Urinary bladder (tissue), 4 donors: ENCODE results near the gene KCNIP4. TPM values are rescaled to one million over a fixed set of nuclear protein-coding genes. Genes with fewer than 3 reads are reported as not detected.
"Not testable (repeated sequence)": the region's sequence is repeated elsewhere in the genome, so short reads cannot be mapped to it uniquely, and the experiment has no call there.

Source experiments
- DNase-seq: peaks from one replicate; pipeline ENCODE4 v3.0.0-alpha.2; 2015; ENCODE audit errors: extremely low spot score
- H3K27ac ChIP-seq: one replicate; pipeline ENCODE4 v1.5.1; 2013; ENCODE audit warnings: low read depth, mild to moderate bottlenecking, moderate library complexity
- H3K36me3 ChIP-seq: one replicate; pipeline ENCODE4 v1.6.1; 2013; ENCODE audit warnings: mild to moderate bottlenecking, moderate library complexity; ENCODE audit not compliant: insufficient read depth
- H3K4me1 ChIP-seq: one replicate; pipeline ENCODE4 v1.6.1; 2013; ENCODE audit warnings: mild to moderate bottlenecking, moderate library complexity; ENCODE audit not compliant: insufficient read depth
- H3K4me3 ChIP-seq: one replicate; pipeline ENCODE4 v1.5.1; 2013; ENCODE audit warnings: low read depth, low read length
- WGBS: extraction: QIAGEN DNeasy Blood & Tissue Kit; methylation state at CpG from one replicate; pipeline ENCODE4 v1.1.7; 2013; 5-methylcytosine and 5-hydroxymethylcytosine counted together
- polyA plus RNA-seq: library from polyadenylated mRNA; stranded (reverse); fragments of 200-250 nt; gene quantifications from one replicate; pipeline ENCODE4 v1.2.3, GENCODE V29; 2013
- total RNA-seq: library from RNA; depleted of rRNA; stranded (reverse); fragments of >200 nt; gene quantifications from one replicate; pipeline ENCODE4 v1.2.3, GENCODE V29; 2014
- donor health status: healthy with polysubstance abuse.
- donor health status: healthy.

KCNIP4 gene
- 23.5 TPM for total RNA-seq
- 4.9 TPM for polyA plus RNA-seq

GRCh38 chr4:21948347-21949072 lies at the start of gene KCNIP4:
Gene KCNIP4, minus strand, starts transcription at chr4:21948772.
- no peak for DNase-seq
- Histone ChIP-seq H3K27ac (no peak within 1 kb of the TSS), H3K4me3 (peak within 1 kb of the TSS; percentile 29), H3K4me1 (no peaks in the 10 kb centered on the region), H3K36me3 (no peaks in the 10 kb centered on the region)
- WGBS, result under 1% methylated on average over 81 of the region's 81 CpGs

- WGBS, result 96% methylated on average over 9 of the region's 9 CpGs
- not testable (repeated sequence) for DNase-seq, H3K27ac ChIP-seq, H3K4me1 ChIP-seq, H3K36me3 ChIP-seq, H3K4me3 ChIP-seq
Observed at GRCh38 chr4:21996618-21997017, 48.0 kb upstream of the KCNIP4 start.

DNA sequence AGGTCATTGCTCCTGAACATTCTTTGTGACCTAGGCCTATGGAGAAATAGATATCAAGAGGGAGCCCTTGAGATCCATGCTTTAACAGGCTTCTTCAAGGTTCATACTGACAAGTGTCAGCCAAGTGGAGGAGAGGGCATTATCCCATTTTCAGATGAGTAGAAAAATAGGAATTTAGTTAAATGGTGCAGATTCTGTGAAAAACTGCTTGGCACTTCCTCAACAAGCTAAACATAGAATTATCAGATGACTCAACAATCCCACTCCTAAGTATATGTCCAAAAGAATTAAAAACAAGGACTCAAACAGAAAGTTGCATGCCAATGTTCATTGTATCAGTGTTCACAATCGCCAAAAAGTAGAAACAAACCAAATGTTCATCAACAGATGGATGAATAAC lies 43.8 kb upstream of the KCNIP4 start:
- Histone ChIP-seq H3K4me1 (no peaks in the 10 kb centered on the region), H3K36me3 (no peaks in the 10 kb centered on the region), H3K4me3 (no peak overlapping the region), H3K27ac (no peak overlapping the region)
- DNase-seq, result no peak
- 52% methylated on average over 1 of the region's 1 CpG for WGBS

DNA sequence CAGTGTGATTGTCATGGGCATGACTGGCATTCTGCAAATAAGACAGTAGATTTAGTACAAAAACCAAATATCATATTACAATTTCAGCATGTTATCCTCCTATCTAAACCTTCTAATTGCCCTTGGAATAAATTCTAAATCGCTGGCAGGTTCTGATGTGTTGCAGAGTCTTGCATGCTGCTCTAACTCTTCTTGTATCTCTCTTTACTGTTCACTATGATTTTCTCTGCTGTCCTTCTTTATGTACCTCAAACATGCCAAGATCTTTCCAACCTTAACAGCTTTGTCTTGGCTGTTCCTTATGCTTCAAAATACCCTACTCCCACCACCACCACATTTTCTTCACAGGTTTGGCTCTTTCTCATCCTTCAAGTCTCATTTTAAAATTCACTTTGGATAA lies 43.0 kb upstream of the KCNIP4 start:
- no peak for DNase-seq
- H3K36me3 ChIP-seq, result no peaks in the 10 kb centered on the region
- WGBS, result 21% methylated on average over 1 of the region's 1 CpG
- no peaks in the 10 kb centered on the region for H3K4me1 ChIP-seq
- H3K4me3 ChIP-seq, result no peak overlapping the region
- H3K27ac ChIP-seq, result no peak overlapping the region

DNA sequence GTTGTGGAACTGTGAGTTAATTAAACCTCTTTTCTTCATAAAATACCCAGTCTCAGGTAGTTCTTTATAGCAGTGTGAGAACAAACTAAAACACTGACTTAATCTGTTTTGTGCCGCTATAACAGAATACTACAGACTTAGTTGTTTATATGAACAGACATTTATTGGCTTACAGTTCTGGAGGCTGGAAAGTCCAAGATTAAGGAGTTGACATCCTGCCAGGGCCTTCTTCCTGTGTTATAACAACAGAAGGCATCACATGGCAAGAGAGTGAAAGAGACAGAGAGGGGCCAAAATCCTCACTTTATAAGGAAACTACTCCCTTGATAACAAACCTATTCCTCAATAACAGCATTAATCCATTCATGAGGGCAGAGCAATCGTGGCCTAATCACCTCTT lies 42.5 kb upstream of the KCNIP4 start:
- H3K4me3 ChIP-seq, result no peak overlapping the region
- DNase-seq, result no peak
- no peak overlapping the region for H3K27ac ChIP-seq
- no peaks in the 10 kb centered on the region for H3K4me1 ChIP-seq
- no peaks in the 10 kb centered on the region for H3K36me3 ChIP-seq
- WGBS, result 15% methylated on average over 2 of the region's 2 CpGs

GRCh38 chr4:21989351-21989750 lies 40.8 kb upstream of the KCNIP4 start:
- Histone ChIP-seq H3K27ac (no peak overlapping the region), H3K36me3 (no peaks in the 10 kb centered on the region), H3K4me3 (no peak overlapping the region), H3K4me1 (no peaks in the 10 kb centered on the region)
- no peak for DNase-seq
- 82% methylated on average over 1 of the region's 1 CpG for WGBS

- H3K4me1 ChIP-seq, result no peaks in the 10 kb centered on the region
- H3K27ac ChIP-seq, result no peak overlapping the region
- DNase-seq, result no peak
- H3K36me3 ChIP-seq, result no peaks in the 10 kb centered on the region
- no peak overlapping the region for H3K4me3 ChIP-seq
Observed at GRCh38 chr4:21986307-21986706, 37.7 kb upstream of the KCNIP4 start.

DNA sequence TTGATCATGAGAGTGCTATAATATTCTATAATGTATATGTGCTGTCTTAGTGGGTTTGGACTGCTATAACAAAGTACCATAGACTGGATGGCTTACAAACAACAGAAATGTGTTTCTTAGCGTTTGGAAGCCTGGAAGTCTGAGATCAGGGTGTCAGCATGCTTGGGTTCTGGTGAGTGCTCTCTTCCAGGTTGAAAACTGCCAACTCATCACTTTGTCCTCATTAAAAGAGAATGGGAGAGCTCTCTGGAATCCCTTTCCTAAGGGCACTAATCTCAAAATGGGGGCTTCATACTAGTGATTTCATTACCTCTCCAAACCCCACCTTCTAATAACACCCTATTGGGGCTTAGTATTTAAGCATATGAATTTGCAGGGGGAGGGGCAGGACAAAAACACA lies 33.5 kb upstream of the KCNIP4 start:
- WGBS, result 85% methylated on average over 1 of the region's 1 CpG
- no peak overlapping the region for H3K4me3 ChIP-seq
- no peak for DNase-seq
- no peaks in the 10 kb centered on the region for H3K4me1 ChIP-seq
- no peak overlapping the region for H3K27ac ChIP-seq
- H3K36me3 ChIP-seq, result no peaks in the 10 kb centered on the region

- Histone ChIP-seq H3K4me1 (no peaks in the 10 kb centered on the region), H3K4me3 (no peak overlapping the region), H3K27ac (no peak overlapping the region), H3K36me3 (no peaks in the 10 kb centered on the region)
- DNase-seq, result no peak
- WGBS, result 90% methylated on average over 1 of the region's 1 CpG
Observed at GRCh38 chr4:21979196-21979595, 30.6 kb upstream of the KCNIP4 start.

DNA sequence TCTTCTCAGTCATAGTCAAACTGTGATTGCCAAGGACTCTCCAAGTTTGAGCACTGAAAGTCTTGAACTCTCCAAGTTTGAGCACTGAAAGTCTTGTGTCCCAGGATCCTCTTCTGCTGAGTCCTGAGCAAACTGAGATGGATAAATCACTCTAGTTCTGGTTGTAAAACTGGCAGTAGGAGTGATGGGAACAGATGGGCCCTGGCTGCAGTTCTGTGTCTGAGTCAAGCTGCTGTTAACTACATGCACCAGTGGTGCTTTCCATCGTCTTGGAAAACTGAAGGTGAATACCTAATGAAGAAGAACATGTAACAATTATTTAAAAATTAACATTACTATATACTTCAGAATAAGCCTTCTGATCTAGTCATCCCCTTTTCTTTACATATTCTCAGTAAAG lies 27.6 kb upstream of the KCNIP4 start:
- Histone ChIP-seq H3K27ac (no peak overlapping the region), H3K4me3 (no peak overlapping the region), H3K4me1 (no peaks in the 10 kb centered on the region), H3K36me3 (no peaks in the 10 kb centered on the region)
- DNase-seq, result no peak
- 68% methylated on average over 1 of the region's 1 CpG for WGBS

GRCh38 chr4:21973850-21974249 lies 25.3 kb upstream of the KCNIP4 start:
- no peaks in the 10 kb centered on the region for H3K4me1 ChIP-seq
- no peak overlapping the region for H3K27ac ChIP-seq
- no peaks in the 10 kb centered on the region for H3K36me3 ChIP-seq
- H3K4me3 ChIP-seq, result no peak overlapping the region
- no peak for DNase-seq
- 69% methylated on average over 3 of the region's 3 CpGs for WGBS

DNA sequence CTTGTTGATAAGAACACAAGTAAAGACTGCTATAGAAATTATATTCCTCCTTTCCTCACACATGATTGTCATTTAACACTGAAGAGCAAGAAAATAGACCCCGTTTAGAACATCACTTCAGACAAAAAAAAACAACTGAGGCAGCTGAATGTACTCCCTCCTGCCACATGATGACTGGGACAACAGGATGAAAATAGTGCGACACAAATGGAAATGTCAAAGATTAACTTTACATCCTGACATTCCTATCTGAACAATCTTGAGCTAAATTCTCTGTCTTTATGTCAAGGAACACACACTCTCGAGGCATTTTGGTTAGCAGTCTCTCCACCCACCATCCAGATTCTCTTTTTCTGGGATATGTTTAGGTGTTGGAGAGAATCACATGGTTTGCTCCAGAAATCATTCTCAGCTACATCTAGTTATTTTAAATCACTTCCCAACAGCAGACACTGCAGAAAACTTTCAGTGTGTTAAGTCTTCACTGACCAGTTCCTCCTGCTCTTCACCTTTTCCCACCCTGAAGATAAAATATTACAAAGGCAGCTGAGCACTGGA lies 16.3 kb upstream of the KCNIP4 start:
- 78% methylated on average over 3 of the region's 3 CpGs for WGBS
- Histone ChIP-seq H3K36me3 (no peaks in the 10 kb centered on the region), H3K4me1 (no peaks in the 10 kb centered on the region), H3K27ac (no peak overlapping the region), H3K4me3 (no peak overlapping the region)
- DNase-seq, result no peak

GRCh38 chr4:21962691-21963090 lies 14.1 kb upstream of the KCNIP4 start:
- H3K27ac ChIP-seq, result no peak overlapping the region
- WGBS, result 67% methylated on average over 3 of the region's 3 CpGs

GRCh38 chr4:21960793-21961192 lies 12.2 kb upstream of the KCNIP4 start:
- no peaks in the 10 kb centered on the region for H3K36me3 ChIP-seq
- H3K27ac ChIP-seq, result no peak overlapping the region
- WGBS, result 68% methylated on average over 4 of the region's 4 CpGs
- H3K4me3 ChIP-seq, result no peak overlapping the region
- DNase-seq, result no peak
- no peaks in the 10 kb centered on the region for H3K4me1 ChIP-seq

More at GRCh38 chr4:21962691-21963090, 14.1 kb upstream of the KCNIP4 start:
- Histone ChIP-seq H3K36me3 (no peaks in the 10 kb centered on the region), H3K4me1 (no peaks in the 10 kb centered on the region), H3K4me3 (no peak overlapping the region)
- no peak for DNase-seq
